ENCODE results near the gene PPP6C.
"Not testable (repeated sequence)": the region's sequence is repeated elsewhere in the genome, so short reads cannot be mapped to it uniquely, and the experiment has no call there.

DNA sequence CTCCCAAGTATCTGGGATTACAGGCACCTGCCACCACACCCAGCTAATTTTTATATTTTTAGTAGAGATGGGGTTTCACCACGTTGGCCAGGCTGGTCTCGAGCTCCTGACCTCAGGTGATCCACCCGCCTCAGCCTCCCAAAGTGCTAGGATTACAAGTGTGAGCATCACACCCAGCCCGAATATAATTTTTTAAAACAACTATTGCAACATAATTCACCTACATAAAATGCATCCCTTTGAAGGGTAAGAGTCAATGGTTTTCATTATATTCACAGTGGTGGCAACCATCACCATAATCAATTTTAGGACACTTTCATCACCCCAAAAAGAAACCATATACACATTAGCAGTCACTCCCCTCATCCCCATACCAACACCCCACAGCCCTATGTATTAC is 9.8 kb downstream of the PPP6C start:
- TF ChIP-seq, protein P1, sequence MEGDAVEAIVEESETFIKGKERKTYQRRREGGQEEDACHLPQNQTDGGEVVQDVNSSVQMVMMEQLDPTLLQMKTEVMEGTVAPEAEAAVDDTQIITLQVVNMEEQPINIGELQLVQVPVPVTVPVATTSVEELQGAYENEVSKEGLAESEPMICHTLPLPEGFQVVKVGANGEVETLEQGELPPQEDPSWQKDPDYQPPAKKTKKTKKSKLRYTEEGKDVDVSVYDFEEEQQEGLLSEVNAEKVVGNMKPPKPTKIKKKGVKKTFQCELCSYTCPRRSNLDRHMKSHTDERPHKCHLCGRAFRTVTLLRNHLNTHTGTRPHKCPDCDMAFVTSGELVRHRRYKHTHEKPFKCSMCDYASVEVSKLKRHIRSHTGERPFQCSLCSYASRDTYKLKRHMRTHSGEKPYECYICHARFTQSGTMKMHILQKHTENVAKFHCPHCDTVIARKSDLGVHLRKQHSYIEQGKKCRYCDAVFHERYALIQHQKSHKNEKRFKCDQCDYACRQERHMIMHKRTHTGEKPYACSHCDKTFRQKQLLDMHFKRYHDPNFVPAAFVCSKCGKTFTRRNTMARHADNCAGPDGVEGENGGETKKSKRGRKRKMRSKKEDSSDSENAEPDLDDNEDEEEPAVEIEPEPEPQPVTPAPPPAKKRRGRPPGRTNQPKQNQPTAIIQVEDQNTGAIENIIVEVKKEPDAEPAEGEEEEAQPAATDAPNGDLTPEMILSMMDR (IDR thresholded peaks at IDR 0.05): not testable (repeated sequence)
- TF ChIP-seq ZFX (IDR thresholded peaks at IDR 0.05; ENCODE audit: borderline replicate concordance): not testable (repeated sequence)
